ENCODE measurements around the gene CADM1.
A peak's percentile ranks its signal among the peaks of the same experiment; 100 is the strongest.

Gene CADM1

GRCh38 chr11:115423728-115424459 is 80.3 kb downstream of the CADM1 start:
- Histone ChIP-seq H3K9me3 (ENCODE audit: insufficient read depth, low read length) (no peaks in the 10 kb centered on the region), H3K79me2 (ENCODE audit: low read length) (no peaks in the 10 kb centered on the region), H3K27ac (ENCODE audit: low read length) (no peak overlapping the region), H4K20me1 (ENCODE audit: insufficient read depth, low read length) (no peaks in the 10 kb centered on the region), H3K4me1 (ENCODE audit: low read length) (peaks cover 26% of the 10 kb centered on the region), H3K36me3 (replicated peaks; ENCODE audit: low read depth, low read length) (no peaks in the 10 kb centered on the region), H3K9ac (ENCODE audit: low read length) (no peak overlapping the region), H2AFZ (ENCODE audit: low read depth, low read length) (no peak overlapping the region), H3K4me3 (ENCODE audit: low read length) (no peak overlapping the region), H3K4me2 (ENCODE audit: low read length) (no peak overlapping the region), H3K27me3 (ENCODE audit: low read depth, low read length) (peaks cover 34% of the 10 kb centered on the region; the same call in 1 of the 2 replicates)
- no peak for TF ChIP-seq EZH2phosphoT487 (IDR thresholded peaks at IDR 0.05; ENCODE audit: low read depth)
- TF ChIP-seq, protein P1, sequence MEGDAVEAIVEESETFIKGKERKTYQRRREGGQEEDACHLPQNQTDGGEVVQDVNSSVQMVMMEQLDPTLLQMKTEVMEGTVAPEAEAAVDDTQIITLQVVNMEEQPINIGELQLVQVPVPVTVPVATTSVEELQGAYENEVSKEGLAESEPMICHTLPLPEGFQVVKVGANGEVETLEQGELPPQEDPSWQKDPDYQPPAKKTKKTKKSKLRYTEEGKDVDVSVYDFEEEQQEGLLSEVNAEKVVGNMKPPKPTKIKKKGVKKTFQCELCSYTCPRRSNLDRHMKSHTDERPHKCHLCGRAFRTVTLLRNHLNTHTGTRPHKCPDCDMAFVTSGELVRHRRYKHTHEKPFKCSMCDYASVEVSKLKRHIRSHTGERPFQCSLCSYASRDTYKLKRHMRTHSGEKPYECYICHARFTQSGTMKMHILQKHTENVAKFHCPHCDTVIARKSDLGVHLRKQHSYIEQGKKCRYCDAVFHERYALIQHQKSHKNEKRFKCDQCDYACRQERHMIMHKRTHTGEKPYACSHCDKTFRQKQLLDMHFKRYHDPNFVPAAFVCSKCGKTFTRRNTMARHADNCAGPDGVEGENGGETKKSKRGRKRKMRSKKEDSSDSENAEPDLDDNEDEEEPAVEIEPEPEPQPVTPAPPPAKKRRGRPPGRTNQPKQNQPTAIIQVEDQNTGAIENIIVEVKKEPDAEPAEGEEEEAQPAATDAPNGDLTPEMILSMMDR (IDR thresholded peaks at IDR 0.05; ENCODE audit: low read depth, low read length): no peak

GRCh38 chr11:115421992-115422689 is 82.1 kb downstream of the CADM1 start:
- Histone ChIP-seq H3K4me1 (ENCODE audit: low read length) (peaks cover 43% of the 10 kb centered on the region), H3K9me3 (ENCODE audit: insufficient read depth, low read length) (no peaks in the 10 kb centered on the region), H3K27me3 (ENCODE audit: low read depth, low read length) (peaks cover 32% of the 10 kb centered on the region; the same call in 1 of the 2 replicates), H3K9ac (ENCODE audit: low read length) (no peak overlapping the region), H3K79me2 (ENCODE audit: low read length) (no peaks in the 10 kb centered on the region), H4K20me1 (ENCODE audit: insufficient read depth, low read length) (no peaks in the 10 kb centered on the region), H3K4me2 (ENCODE audit: low read length) (no peak overlapping the region), H3K4me3 (ENCODE audit: low read length) (no peak overlapping the region), H2AFZ (ENCODE audit: low read depth, low read length) (no peak overlapping the region), H3K27ac (ENCODE audit: low read length) (no peak overlapping the region), H3K36me3 (replicated peaks; ENCODE audit: low read depth, low read length) (no peaks in the 10 kb centered on the region)
- no peak for TF ChIP-seq EZH2phosphoT487 (IDR thresholded peaks at IDR 0.05; ENCODE audit: low read depth)
- TF ChIP-seq, protein P1 (IDR thresholded peaks at IDR 0.05; ENCODE audit: low read depth, low read length): no peak

DNA sequence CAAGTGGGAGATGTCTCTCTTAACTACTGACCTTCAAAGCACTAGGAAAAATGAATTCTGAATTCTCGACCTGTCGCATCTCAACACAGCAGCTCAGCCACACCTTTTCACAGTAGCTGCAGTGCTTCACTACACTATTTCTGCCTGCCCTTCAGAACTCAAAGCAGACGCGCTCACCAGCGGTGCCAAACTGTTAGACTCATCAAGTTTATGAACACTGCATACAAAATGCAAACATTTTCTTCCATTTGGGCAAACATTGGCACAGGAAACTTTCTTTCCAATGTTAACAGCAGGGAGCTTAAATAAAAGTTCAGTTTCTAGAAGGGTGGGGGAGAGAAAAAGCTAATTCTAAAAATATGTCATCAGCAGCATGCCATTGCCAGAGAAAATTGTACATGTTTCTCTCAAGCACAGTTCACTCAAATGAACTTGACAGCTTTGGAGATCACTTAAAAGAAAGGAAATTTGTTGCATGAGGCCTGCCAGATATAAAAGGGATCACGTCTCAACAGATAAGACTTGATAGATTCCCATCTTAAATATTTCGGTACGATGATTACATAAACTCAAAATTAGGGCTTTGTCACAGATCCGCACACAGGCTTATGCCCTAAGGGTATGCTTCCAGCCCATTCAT is 82.7 kb downstream of the CADM1 start:
- peak overlapping the region; percentile 78 for H3K4me2 ChIP-seq (ENCODE audit: low read length)
- no peaks in the 10 kb centered on the region for H4K20me1 ChIP-seq (ENCODE audit: insufficient read depth, low read length)
- H3K27me3 ChIP-seq (ENCODE audit: low read depth, low read length): peaks cover 27% of the 10 kb centered on the region; the same call in 1 of the 2 replicates
- H3K4me3 ChIP-seq (ENCODE audit: low read length): peak overlapping the region; percentile 7; the same call in 1 of the 2 replicates
- peak overlapping the region; percentile 17; the same call in 1 of the 2 replicates for H3K27ac ChIP-seq (ENCODE audit: low read length)
- peaks cover 48% of the 10 kb centered on the region for H3K4me1 ChIP-seq (ENCODE audit: low read length)
- H3K9ac ChIP-seq (ENCODE audit: low read length): no peak overlapping the region
- TF ChIP-seq EZH2phosphoT487 (IDR thresholded peaks at IDR 0.05; ENCODE audit: low read depth): no peak
- TF ChIP-seq, protein P1 (IDR thresholded peaks at IDR 0.05; ENCODE audit: low read depth, low read length): no peak
- H3K36me3 ChIP-seq (replicated peaks; ENCODE audit: low read depth, low read length): no peaks in the 10 kb centered on the region
- no peaks in the 10 kb centered on the region for H3K9me3 ChIP-seq (ENCODE audit: insufficient read depth, low read length)
- no peaks in the 10 kb centered on the region for H3K79me2 ChIP-seq (ENCODE audit: low read length)
- 0 out of 2 replicates have a peak overlapping the region, but pooled peaks have one; percentile 38 for H2AFZ ChIP-seq (ENCODE audit: low read depth, low read length)

- H3K79me2 ChIP-seq (ENCODE audit: low read length): no peaks in the 10 kb centered on the region
Observed at GRCh38 chr11:115420505-115420904, 83.7 kb downstream of the CADM1 start.

More at GRCh38 chr11:115420505-115420904, 83.7 kb downstream of the CADM1 start:
- H4K20me1 ChIP-seq (ENCODE audit: insufficient read depth, low read length): no peaks in the 10 kb centered on the region
- H3K27ac ChIP-seq (ENCODE audit: low read length): no peak overlapping the region
- no peaks in the 10 kb centered on the region for H3K36me3 ChIP-seq (replicated peaks; ENCODE audit: low read depth, low read length)
- TF ChIP-seq EZH2phosphoT487 (IDR thresholded peaks at IDR 0.05; ENCODE audit: low read depth): no peak
- TF ChIP-seq, protein P1 (IDR thresholded peaks at IDR 0.05; ENCODE audit: low read depth, low read length): no peak
- peak overlapping the region; percentile 7; the same call in 1 of the 2 replicates for H3K4me3 ChIP-seq (ENCODE audit: low read length)
- H2AFZ ChIP-seq (ENCODE audit: low read depth, low read length): no peak overlapping the region
- peak overlapping the region; percentile 78 for H3K4me2 ChIP-seq (ENCODE audit: low read length)
- H3K4me1 ChIP-seq (ENCODE audit: low read length): peaks cover 48% of the 10 kb centered on the region
- H3K9ac ChIP-seq (ENCODE audit: low read length): no peak overlapping the region
- no peaks in the 10 kb centered on the region for H3K9me3 ChIP-seq (ENCODE audit: insufficient read depth, low read length)
- H3K27me3 ChIP-seq (ENCODE audit: low read depth, low read length): peaks cover 27% of the 10 kb centered on the region; the same call in 1 of the 2 replicates

Data from OCI-LY3 (cell line).